Activated CD8-positive, alpha-beta memory T cell treated with anti-CD3 and anti-CD28 coated beads for 24 hours (primary cell): ENCODE results near the gene AKTIP.
A peak's percentile ranks its signal among the peaks of the same experiment; 100 is the strongest.
"Not testable (repeated sequence)": the region's sequence is repeated elsewhere in the genome, so short reads cannot be mapped to it uniquely, and the experiment has no call there.

Experiments used
- DNase-seq: peaks from one replicate; pipeline ENCODE4 v3.0.0-alpha.2; 2020

The AKTIP gene

GRCh38 chr16:53502331-53503269 lies at the start of gene AKTIP:
TSS of gene AKTIP (minus strand) at chr16:53503209. CDS start at chr16:53500259, 2,950 bp downstream.
- DNase-seq = peak; percentile 91

- DNase-seq = peak; percentile 71
Measured at GRCh38 chr16:53549970-53550690, 47.1 kb upstream of the AKTIP start.

- DNase-seq = no peak
Measured at GRCh38 chr16:53546988-53547391, 44.0 kb upstream of the AKTIP start.

GRCh38 chr16:53545433-53545832 lies 42.4 kb upstream of the AKTIP start:
- no peak for DNase-seq

- no peak for DNase-seq
Measured at GRCh38 chr16:53542283-53542682, 39.3 kb upstream of the AKTIP start.

GRCh38 chr16:53541326-53541725 lies 38.3 kb upstream of the AKTIP start:
- no peak for DNase-seq

- not testable (repeated sequence) for DNase-seq
Measured at GRCh38 chr16:53539759-53540718, 37.0 kb upstream of the AKTIP start.

GRCh38 chr16:53539346-53539745 lies 36.3 kb upstream of the AKTIP start:
- not testable (repeated sequence) for DNase-seq

- DNase-seq = no peak
Measured at GRCh38 chr16:53537626-53538025, 34.6 kb upstream of the AKTIP start.

GRCh38 chr16:53534206-53534605 lies 31.2 kb upstream of the AKTIP start:
- DNase-seq = no peak

- no peak for DNase-seq
Measured at GRCh38 chr16:53530741-53531140, 27.7 kb upstream of the AKTIP start.

GRCh38 chr16:53530046-53530445 lies 27.0 kb upstream of the AKTIP start:
- no peak for DNase-seq

- DNase-seq = no peak
Measured at GRCh38 chr16:53529513-53529912, 26.5 kb upstream of the AKTIP start.

GRCh38 chr16:53528797-53529196 lies 25.8 kb upstream of the AKTIP start:
- DNase-seq = no peak

- DNase-seq = no peak
Measured at GRCh38 chr16:53523971-53524548, 21.1 kb upstream of the AKTIP start.

GRCh38 chr16:53523126-53523804 lies 20.3 kb upstream of the AKTIP start:
- DNase-seq = no peak

- no peak for DNase-seq
Measured at GRCh38 chr16:53519417-53520091, 16.5 kb upstream of the AKTIP start.

GRCh38 chr16:53518550-53519416 lies 15.8 kb upstream of the AKTIP start:
- DNase-seq = peak; percentile 80

GRCh38 chr16:53517851-53518250 lies 14.8 kb upstream of the AKTIP start:
- DNase-seq = no peak

GRCh38 chr16:53515811-53516210 lies 12.8 kb upstream of the AKTIP start:
- no peak for DNase-seq
